ENCODE data around the gene ZBED4.
A peak's percentile ranks its signal among the peaks of the same experiment; 100 is the strongest.
"Not testable (repeated sequence)": the region's sequence is repeated elsewhere in the genome, so short reads cannot be mapped to it uniquely, and the experiment has no call there.

ZBED4 gene

GRCh38 chr22:49852898-49853894, at the start of gene ZBED4:
ZBED4 (plus strand) TSS chr22:49853844; CDS start chr22:49883663, 29,819 bp downstream.
- FAIRE-seq = no peak
- DNase-seq (ENCODE audit: insufficient read length, low spot score) = peak; percentile 91
- TF ChIP-seq POLR2A (IDR thresholded peaks at IDR 0.05; ENCODE audit: low read depth, low read length) = peak; percentile 81

GRCh38 chr22:49807129-49807528, 46.5 kb upstream of the ZBED4 start:
- DNase-seq (ENCODE audit: insufficient read length, low spot score) (no peak), FAIRE-seq (no peak)
- TF ChIP-seq POLR2A (IDR thresholded peaks at IDR 0.05; ENCODE audit: low read depth, low read length) = no peak

GRCh38 chr22:49807780-49808708, 45.6 kb upstream of the ZBED4 start:
- DNase-seq (ENCODE audit: insufficient read length, low spot score) = no peak
- FAIRE-seq = no peak
- no peak for TF ChIP-seq POLR2A (IDR thresholded peaks at IDR 0.05; ENCODE audit: low read depth, low read length)

GRCh38 chr22:49810363-49811019, 43.2 kb upstream of the ZBED4 start:
- FAIRE-seq (no peak), DNase-seq (ENCODE audit: insufficient read length, low spot score) (no peak)
- TF ChIP-seq POLR2A (IDR thresholded peaks at IDR 0.05; ENCODE audit: low read depth, low read length) = no peak

- no peak for TF ChIP-seq POLR2A (IDR thresholded peaks at IDR 0.05; ENCODE audit: low read depth, low read length)
- DNase-seq (ENCODE audit: insufficient read length, low spot score) (no peak), FAIRE-seq (no peak)
Measured at GRCh38 chr22:49811020-49811791, 42.4 kb upstream of the ZBED4 start.

- FAIRE-seq (no peak), DNase-seq (ENCODE audit: insufficient read length, low spot score) (no peak)
- TF ChIP-seq POLR2A (IDR thresholded peaks at IDR 0.05; ENCODE audit: low read depth, low read length) = no peak
Measured at GRCh38 chr22:49812838-49813237, 40.8 kb upstream of the ZBED4 start.

- DNase-seq (ENCODE audit: insufficient read length, low spot score) (no peak), FAIRE-seq (no peak)
- no peak for TF ChIP-seq POLR2A (IDR thresholded peaks at IDR 0.05; ENCODE audit: low read depth, low read length)
Measured at GRCh38 chr22:49814164-49814686, 39.4 kb upstream of the ZBED4 start.

- FAIRE-seq (no peak), DNase-seq (ENCODE audit: insufficient read length, low spot score) (no peak)
- no peak for TF ChIP-seq POLR2A (IDR thresholded peaks at IDR 0.05; ENCODE audit: low read depth, low read length)
Measured at GRCh38 chr22:49814856-49815255, 38.8 kb upstream of the ZBED4 start.

- peak; percentile 52 for DNase-seq (ENCODE audit: insufficient read length, low spot score)
- FAIRE-seq = peak; percentile 27
- TF ChIP-seq POLR2A (IDR thresholded peaks at IDR 0.05; ENCODE audit: low read depth, low read length) = no peak
Measured at GRCh38 chr22:49815641-49816091, 38.0 kb upstream of the ZBED4 start.

GRCh38 chr22:49817359-49817758, 36.3 kb upstream of the ZBED4 start:
- no peak for DNase-seq (ENCODE audit: insufficient read length, low spot score)
- FAIRE-seq = no peak
- no peak for TF ChIP-seq POLR2A (IDR thresholded peaks at IDR 0.05; ENCODE audit: low read depth, low read length)

- no peak for TF ChIP-seq POLR2A (IDR thresholded peaks at IDR 0.05; ENCODE audit: low read depth, low read length)
- no peak for FAIRE-seq
Measured at GRCh38 chr22:49820984-49821383, 32.7 kb upstream of the ZBED4 start.

GRCh38 chr22:49821741-49822140, 31.9 kb upstream of the ZBED4 start:
- FAIRE-seq; DNase-seq (ENCODE audit: insufficient read length, low spot score): not testable (repeated sequence)

More at GRCh38 chr22:49820984-49821383, 32.7 kb upstream of the ZBED4 start:
- no peak for DNase-seq (ENCODE audit: insufficient read length, low spot score)
